ENCODE results near the gene DHRS3. TPM values are rescaled to one million over a fixed set of nuclear protein-coding genes. Genes with fewer than 3 reads are reported as not detected.

Gene DHRS3
- total RNA-seq, 4 donors from 2014 or later = 92.4 to 130 (median 107) TPM

DNA sequence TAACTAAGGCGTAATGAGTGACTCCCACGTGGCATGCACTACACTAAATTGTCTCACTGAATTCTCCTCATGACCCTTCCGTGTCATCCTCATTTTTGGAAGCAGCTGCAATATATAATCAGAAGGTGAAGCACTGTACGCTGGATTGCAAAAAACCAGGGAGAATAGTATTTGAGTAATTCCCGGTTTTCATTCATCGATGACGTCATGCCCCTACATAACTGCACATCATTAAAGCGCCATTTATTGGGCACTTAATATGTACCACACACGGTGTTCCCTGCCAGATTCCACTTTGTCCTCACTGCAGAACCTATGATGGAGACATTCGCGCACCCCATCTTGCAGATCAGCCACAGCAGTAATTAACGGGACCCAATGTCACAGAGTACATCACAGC, 41.0 kb downstream of the DHRS3 start:
- H3K4me3 ChIP-seq (ENCODE audit: low read depth, poor library complexity, severe bottlenecking) = no peak overlapping the region
- intact Hi-C loops (cut with DNase I; ENCODE audit: low total_unique reads) = no loop called here
- WGBS, 2 donors = 94% methylated on average over 12 of the region's 12 CpGs
- no peak for TF ChIP-seq POLR2A (IDR thresholded peaks at IDR 0.05)
- TF ChIP-seq, protein P1, sequence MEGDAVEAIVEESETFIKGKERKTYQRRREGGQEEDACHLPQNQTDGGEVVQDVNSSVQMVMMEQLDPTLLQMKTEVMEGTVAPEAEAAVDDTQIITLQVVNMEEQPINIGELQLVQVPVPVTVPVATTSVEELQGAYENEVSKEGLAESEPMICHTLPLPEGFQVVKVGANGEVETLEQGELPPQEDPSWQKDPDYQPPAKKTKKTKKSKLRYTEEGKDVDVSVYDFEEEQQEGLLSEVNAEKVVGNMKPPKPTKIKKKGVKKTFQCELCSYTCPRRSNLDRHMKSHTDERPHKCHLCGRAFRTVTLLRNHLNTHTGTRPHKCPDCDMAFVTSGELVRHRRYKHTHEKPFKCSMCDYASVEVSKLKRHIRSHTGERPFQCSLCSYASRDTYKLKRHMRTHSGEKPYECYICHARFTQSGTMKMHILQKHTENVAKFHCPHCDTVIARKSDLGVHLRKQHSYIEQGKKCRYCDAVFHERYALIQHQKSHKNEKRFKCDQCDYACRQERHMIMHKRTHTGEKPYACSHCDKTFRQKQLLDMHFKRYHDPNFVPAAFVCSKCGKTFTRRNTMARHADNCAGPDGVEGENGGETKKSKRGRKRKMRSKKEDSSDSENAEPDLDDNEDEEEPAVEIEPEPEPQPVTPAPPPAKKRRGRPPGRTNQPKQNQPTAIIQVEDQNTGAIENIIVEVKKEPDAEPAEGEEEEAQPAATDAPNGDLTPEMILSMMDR (IDR thresholded peaks at IDR 0.05) = no peak
- DNase-seq (ENCODE audit: low spot score in 2 of 2) = no peak

DNA sequence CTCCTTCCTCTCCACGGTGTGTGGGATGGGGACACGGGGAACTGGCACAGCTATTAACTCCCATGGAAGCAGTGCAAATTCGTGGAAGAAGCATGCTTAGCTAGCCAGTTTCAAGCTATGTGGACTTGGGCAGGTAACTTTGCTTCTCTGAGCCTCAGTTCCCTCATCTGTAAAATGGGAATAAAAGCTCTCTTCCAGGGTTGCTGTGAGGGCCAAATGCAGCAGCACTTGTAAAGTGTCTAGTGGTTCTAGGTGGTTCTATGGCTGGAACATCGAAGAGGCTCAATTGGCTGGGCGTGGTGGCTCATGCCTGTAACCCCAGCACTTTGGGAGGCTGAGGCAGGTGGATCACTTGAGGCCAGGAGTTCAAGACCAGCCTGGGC, 43.3 kb downstream of the DHRS3 start:
- no peak overlapping the region for H3K4me3 ChIP-seq (ENCODE audit: low read depth, poor library complexity, severe bottlenecking)
- no peak for TF ChIP-seq POLR2A (IDR thresholded peaks at IDR 0.05)
- TF ChIP-seq, protein P1 (IDR thresholded peaks at IDR 0.05) = no peak
- no peak for DNase-seq (ENCODE audit: low spot score in 2 of 2)
- intact Hi-C loops (cut with DNase I; ENCODE audit: low total_unique reads) = no loop called here
- 90 to 93% methylated on average over 5 of the region's 5 CpGs for WGBS, 2 donors

DNA sequence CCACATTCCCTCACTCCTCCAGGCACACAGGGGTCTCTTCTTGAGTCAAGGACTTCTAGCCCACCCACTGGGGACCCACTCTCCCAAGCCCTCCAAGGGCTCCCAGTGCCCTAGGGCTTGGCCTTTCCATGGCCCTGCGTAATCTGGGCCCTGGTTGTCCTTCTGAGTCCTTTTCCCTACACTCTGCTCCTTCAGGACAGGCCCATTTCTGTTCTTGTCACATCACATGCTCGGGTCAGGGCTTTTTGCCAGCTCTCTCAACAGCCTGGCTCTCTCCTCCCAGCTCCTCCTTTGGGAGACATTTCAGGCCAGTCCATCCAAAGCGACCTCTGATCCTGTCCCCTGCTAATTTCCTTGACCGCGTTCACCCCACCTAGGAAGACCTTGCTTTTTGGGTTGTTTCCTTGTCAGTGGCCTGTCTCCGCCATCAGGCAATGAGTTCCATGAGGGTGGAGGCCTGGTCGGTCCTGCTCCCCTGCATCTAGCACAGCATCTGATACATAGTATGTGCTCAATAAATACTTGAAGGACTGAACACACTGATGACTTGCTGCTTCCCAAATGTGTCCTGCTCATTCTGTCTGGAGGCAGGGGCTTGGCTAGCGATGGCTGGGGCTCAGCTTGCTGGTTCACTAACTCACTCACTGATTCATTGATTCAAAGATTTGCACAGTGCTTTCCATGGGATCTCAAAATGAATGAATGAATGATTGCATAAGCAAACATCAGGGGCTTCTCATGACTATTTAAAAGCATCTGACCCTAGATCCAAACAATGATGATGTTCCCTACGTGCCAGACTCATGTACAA, 44.8 kb downstream of the DHRS3 start:
- TF ChIP-seq POLR2A (IDR thresholded peaks at IDR 0.05) = no peak
- TF ChIP-seq, protein P1 (IDR thresholded peaks at IDR 0.05) = no peak
- no peak for DNase-seq (ENCODE audit: low spot score in 2 of 2)
- H3K4me3 ChIP-seq (ENCODE audit: low read depth, poor library complexity, severe bottlenecking) = no peak overlapping the region
- intact Hi-C loops (cut with DNase I; ENCODE audit: low total_unique reads) = no loop called here
- WGBS, 2 donors = 84 to 87% methylated on average over 9 of the region's 9 CpGs

DNA sequence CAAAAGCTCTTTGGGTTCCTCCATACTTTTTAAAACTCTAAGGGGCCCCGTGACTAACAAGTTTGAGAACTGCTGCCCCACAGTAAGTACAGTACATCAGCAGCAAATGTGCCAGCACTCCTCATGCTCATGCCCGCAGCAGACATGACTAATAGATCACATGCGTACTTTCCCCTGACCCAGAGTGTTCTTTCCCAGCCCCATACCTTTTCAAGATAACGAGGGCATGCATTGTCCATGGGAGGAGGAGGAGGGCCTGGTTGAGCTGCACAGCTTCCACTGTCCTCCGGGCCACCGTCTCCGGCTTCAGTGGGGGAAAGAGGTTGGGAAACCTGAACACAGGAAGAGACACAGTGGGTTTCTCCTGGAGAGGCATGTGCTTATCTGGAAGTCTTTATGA, 45.5 kb downstream of the DHRS3 start:
- DNase-seq (ENCODE audit: low spot score in 2 of 2) = no peak
- no peak for TF ChIP-seq POLR2A (IDR thresholded peaks at IDR 0.05)
- TF ChIP-seq, protein P1 (IDR thresholded peaks at IDR 0.05) = no peak
- H3K4me3 ChIP-seq (ENCODE audit: low read depth, poor library complexity, severe bottlenecking) = no peak overlapping the region
- intact Hi-C loops (cut with DNase I; ENCODE audit: low total_unique reads) = no loop called here
- WGBS, 2 donors = 95% methylated on average over 7 of the region's 7 CpGs

DNA sequence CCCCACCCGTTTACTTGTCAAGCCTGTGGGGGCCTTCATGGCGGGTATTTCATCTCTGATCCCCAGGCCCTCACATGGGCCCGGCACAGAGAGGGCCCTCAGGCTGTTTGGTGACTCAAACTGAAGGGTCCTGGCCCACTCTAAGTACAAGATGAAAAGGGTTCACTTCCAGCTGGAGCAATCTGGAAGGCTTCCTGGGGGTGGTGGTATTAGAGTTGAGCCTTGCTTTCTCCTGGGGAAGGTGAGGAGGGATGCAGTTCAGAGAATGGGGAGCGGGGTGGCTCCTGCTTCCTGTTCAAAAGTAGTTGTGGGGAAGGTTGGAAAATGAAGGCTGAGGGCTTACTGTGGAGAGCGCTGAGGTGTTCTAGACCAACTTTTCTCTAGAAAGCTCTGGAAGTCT, 47.7 kb downstream of the DHRS3 start:
- intact Hi-C loops (cut with DNase I; ENCODE audit: low total_unique reads) = no loop called here
- WGBS, 2 donors = 93 to 94% methylated on average over 5 of the region's 5 CpGs
- TF ChIP-seq, protein P1 (IDR thresholded peaks at IDR 0.05) = no peak
- no peak for TF ChIP-seq POLR2A (IDR thresholded peaks at IDR 0.05)

More for the DNA sequence above, 47.7 kb downstream of the DHRS3 start:
- H3K4me3 ChIP-seq (ENCODE audit: low read depth, poor library complexity, severe bottlenecking) = no peak overlapping the region
- no peak for DNase-seq (ENCODE audit: low spot score in 2 of 2)
